Measurements from ENCODE around the gene FCAR.
"Not testable (repeated sequence)": the region's sequence is repeated elsewhere in the genome, so short reads cannot be mapped to it uniquely, and the experiment has no call there.

The FCAR gene

DNA sequence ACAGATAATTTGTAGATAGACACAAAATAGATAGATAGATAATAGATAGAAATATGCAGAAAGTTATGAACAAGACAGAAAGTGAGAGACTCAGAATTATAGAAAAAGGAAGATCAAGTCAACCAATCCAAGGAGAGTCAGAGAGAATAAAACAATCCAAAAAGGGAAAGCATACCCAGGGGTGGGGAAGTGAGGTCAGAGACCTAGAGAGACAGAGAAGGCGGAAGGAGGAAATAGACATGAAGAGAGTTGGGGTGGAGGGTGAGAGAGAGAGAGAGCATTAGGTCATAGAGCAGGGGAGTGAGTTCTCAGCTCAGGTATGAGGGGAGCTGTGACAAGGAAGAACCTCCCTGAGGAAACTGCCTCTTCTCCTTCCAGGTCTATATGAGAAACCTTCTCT lies 18.8 kb upstream of the FCAR start:
- not testable (repeated sequence) for H3K36me3 ChIP-seq (ENCODE audit: control insufficient read depth in 2 of 2, insufficient read depth in 2 of 2, low read length in 2 of 2); H3K9me3 ChIP-seq (ENCODE audit: control insufficient read depth in 2 of 2, low read length in 2 of 2); H3K4me1 ChIP-seq (ENCODE audit: control insufficient read depth, insufficient read depth, low read length); H3K27ac ChIP-seq (ENCODE audit: low read length); H3K27me3 ChIP-seq (ENCODE audit: control insufficient read depth in 1 of 2, insufficient read depth in 2 of 2, low read length in 2 of 2); H3K9ac ChIP-seq (ENCODE audit: low read length in 2 of 2); H3K4me3 ChIP-seq (ENCODE audit: low read length in 2 of 2)

GRCh38 chr19:54858476-54858875 lies 15.6 kb upstream of the FCAR start:
- H3K4me1 ChIP-seq (ENCODE audit: control insufficient read depth, insufficient read depth, low read length); H3K27me3 ChIP-seq (ENCODE audit: control insufficient read depth in 1 of 2, insufficient read depth in 2 of 2, low read length in 2 of 2); H3K36me3 ChIP-seq (ENCODE audit: control insufficient read depth in 2 of 2, insufficient read depth in 2 of 2, low read length in 2 of 2); H3K9ac ChIP-seq (ENCODE audit: low read length in 2 of 2); H3K27ac ChIP-seq (ENCODE audit: low read length); H3K9me3 ChIP-seq (ENCODE audit: control insufficient read depth in 2 of 2, low read length in 2 of 2); H3K4me3 ChIP-seq (ENCODE audit: low read length in 2 of 2): not testable (repeated sequence)

GRCh38 chr19:54859421-54859820 lies 14.6 kb upstream of the FCAR start:
- not testable (repeated sequence) for H3K9ac ChIP-seq (ENCODE audit: low read length in 2 of 2); H3K4me3 ChIP-seq (ENCODE audit: low read length in 2 of 2); H3K27ac ChIP-seq (ENCODE audit: low read length); H3K4me1 ChIP-seq (ENCODE audit: control insufficient read depth, insufficient read depth, low read length); H3K36me3 ChIP-seq (ENCODE audit: control insufficient read depth in 2 of 2, insufficient read depth in 2 of 2, low read length in 2 of 2); H3K27me3 ChIP-seq (ENCODE audit: control insufficient read depth in 1 of 2, insufficient read depth in 2 of 2, low read length in 2 of 2); H3K9me3 ChIP-seq (ENCODE audit: control insufficient read depth in 2 of 2, low read length in 2 of 2)

- not testable (repeated sequence) for H3K4me1 ChIP-seq (ENCODE audit: control insufficient read depth, insufficient read depth, low read length); H3K36me3 ChIP-seq (ENCODE audit: control insufficient read depth in 2 of 2, insufficient read depth in 2 of 2, low read length in 2 of 2); H3K9me3 ChIP-seq (ENCODE audit: control insufficient read depth in 2 of 2, low read length in 2 of 2); H3K9ac ChIP-seq (ENCODE audit: low read length in 2 of 2); H3K4me3 ChIP-seq (ENCODE audit: low read length in 2 of 2); H3K27me3 ChIP-seq (ENCODE audit: control insufficient read depth in 1 of 2, insufficient read depth in 2 of 2, low read length in 2 of 2); H3K27ac ChIP-seq (ENCODE audit: low read length)
Measured at GRCh38 chr19:54863459-54863858, 10.6 kb upstream of the FCAR start.

- H3K27me3 ChIP-seq (ENCODE audit: control insufficient read depth in 1 of 2, insufficient read depth in 2 of 2, low read length in 2 of 2): peaks cover 0 to 2% of the 10 kb centered on the region in 2 donors
Measured at GRCh38 chr19:54871696-54872095, 2.3 kb upstream of the FCAR start.

DNA sequence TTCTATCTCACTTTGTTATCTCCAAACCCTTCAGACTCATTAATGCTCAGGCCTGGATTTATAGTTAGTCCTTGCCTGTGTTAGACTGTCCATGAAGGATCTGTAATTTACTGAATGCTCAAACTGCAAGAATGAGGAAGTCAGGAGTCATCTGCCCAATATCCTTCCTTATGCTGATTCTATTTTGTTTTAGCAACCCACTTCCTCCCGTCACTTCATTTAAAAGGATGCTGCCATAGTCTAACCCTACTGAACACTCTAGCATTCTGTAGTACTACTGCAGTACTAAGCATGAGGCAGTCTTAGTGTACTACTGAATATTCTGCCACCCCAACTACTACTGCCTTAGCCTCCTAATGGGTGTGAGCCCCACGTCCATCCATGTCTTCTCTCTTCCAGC lies 1.5 kb downstream of the FCAR start:
- Histone ChIP-seq H3K4me1 (ENCODE audit: control insufficient read depth, insufficient read depth, low read length) (no peaks in the 10 kb centered on the region), H3K4me3 (ENCODE audit: low read length in 2 of 2) (no peak overlapping the region), H3K9me3 (ENCODE audit: control insufficient read depth in 2 of 2, low read length in 2 of 2) (no peaks in the 10 kb centered on the region), H3K9ac (ENCODE audit: low read length in 2 of 2) (no peak overlapping the region), H3K36me3 (ENCODE audit: control insufficient read depth in 2 of 2, insufficient read depth in 2 of 2, low read length in 2 of 2) (no peaks in the 10 kb centered on the region), H3K27ac (ENCODE audit: low read length) (no peak overlapping the region), H3K27me3 (ENCODE audit: control insufficient read depth in 1 of 2, insufficient read depth in 2 of 2, low read length in 2 of 2) (no peaks in the 10 kb centered on the region)

More at GRCh38 chr19:54871696-54872095, 2.3 kb upstream of the FCAR start:
- H3K4me1 ChIP-seq (ENCODE audit: control insufficient read depth, insufficient read depth, low read length): no peaks in the 10 kb centered on the region
- H3K9ac ChIP-seq (ENCODE audit: low read length in 2 of 2): no peak overlapping the region
- H3K4me3 ChIP-seq (ENCODE audit: low read length in 2 of 2): no peak overlapping the region
- H3K36me3 ChIP-seq (ENCODE audit: control insufficient read depth in 2 of 2, insufficient read depth in 2 of 2, low read length in 2 of 2): no peaks in the 10 kb centered on the region
- H3K9me3 ChIP-seq (ENCODE audit: control insufficient read depth in 2 of 2, low read length in 2 of 2): no peaks in the 10 kb centered on the region
- no peak overlapping the region for H3K27ac ChIP-seq (ENCODE audit: low read length)

DNA sequence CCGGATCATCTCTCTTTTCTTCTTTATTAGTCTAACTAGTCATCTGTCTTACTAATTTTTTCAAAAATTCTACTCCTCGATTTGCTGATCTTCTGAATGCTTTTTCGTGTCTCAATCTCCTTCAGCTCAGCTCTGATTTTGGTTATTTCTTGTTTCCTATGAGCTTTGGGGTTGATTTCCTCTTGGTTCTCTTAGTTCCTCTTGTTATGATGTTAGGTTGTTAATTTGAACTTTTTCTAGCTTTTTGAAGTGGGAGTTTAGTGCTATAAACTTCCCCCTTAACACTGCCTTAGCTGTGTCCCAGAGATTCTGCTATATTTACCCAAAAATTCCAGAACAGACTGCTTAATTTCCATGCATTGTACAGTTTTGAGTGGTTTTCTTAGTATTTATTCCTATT lies 3.4 kb downstream of the FCAR start:
- Histone ChIP-seq H3K27ac (ENCODE audit: low read length) (no peak overlapping the region), H3K27me3 (ENCODE audit: control insufficient read depth in 1 of 2, insufficient read depth in 2 of 2, low read length in 2 of 2) (peaks cover 3 to 4% of the 10 kb centered on the region in 2 donors), H3K4me1 (ENCODE audit: control insufficient read depth, insufficient read depth, low read length) (no peaks in the 10 kb centered on the region), H3K9me3 (ENCODE audit: control insufficient read depth in 2 of 2, low read length in 2 of 2) (no peaks in the 10 kb centered on the region), H3K36me3 (ENCODE audit: control insufficient read depth in 2 of 2, insufficient read depth in 2 of 2, low read length in 2 of 2) (no peaks in the 10 kb centered on the region), H3K4me3 (ENCODE audit: low read length in 2 of 2) (no peak overlapping the region), H3K9ac (ENCODE audit: low read length in 2 of 2) (no peak overlapping the region)

DNA sequence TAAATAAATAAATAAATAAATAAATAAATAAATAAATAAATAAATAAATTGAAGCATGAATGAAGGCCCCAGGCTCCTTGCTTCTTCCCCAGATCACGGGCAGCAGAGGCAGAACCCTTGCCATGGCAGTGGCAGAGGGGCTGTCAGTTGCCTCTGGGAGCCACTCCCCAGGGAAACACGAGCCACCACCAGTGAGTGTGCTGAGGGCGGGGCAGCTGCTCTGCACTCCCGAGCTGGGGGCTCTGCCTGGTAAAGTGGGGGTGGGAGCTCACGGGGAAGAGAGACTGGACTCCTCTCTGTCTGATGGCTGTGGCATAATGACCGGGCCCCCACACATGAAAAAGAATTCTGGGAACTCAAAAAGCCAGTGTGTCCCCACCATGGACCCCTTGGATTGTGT lies 7.8 kb downstream of the FCAR start:
- no peaks in the 10 kb centered on the region for H3K4me1 ChIP-seq (ENCODE audit: control insufficient read depth, insufficient read depth, low read length)
- H3K27ac ChIP-seq (ENCODE audit: low read length): no peak overlapping the region
- no peaks in the 10 kb centered on the region for H3K36me3 ChIP-seq (ENCODE audit: control insufficient read depth in 2 of 2, insufficient read depth in 2 of 2, low read length in 2 of 2)
- no peak overlapping the region for H3K9ac ChIP-seq (ENCODE audit: low read length in 2 of 2)
- H3K4me3 ChIP-seq (ENCODE audit: low read length in 2 of 2): no peak overlapping the region
- peaks cover 4 to 6% of the 10 kb centered on the region in 2 donors for H3K27me3 ChIP-seq (ENCODE audit: control insufficient read depth in 1 of 2, insufficient read depth in 2 of 2, low read length in 2 of 2)
- no peaks in the 10 kb centered on the region for H3K9me3 ChIP-seq (ENCODE audit: control insufficient read depth in 2 of 2, low read length in 2 of 2)

- Histone ChIP-seq H3K27me3 (ENCODE audit: control insufficient read depth in 1 of 2, insufficient read depth in 2 of 2, low read length in 2 of 2) (peaks cover 4 to 6% of the 10 kb centered on the region in 2 donors), H3K27ac (ENCODE audit: low read length) (no peak overlapping the region), H3K4me1 (ENCODE audit: control insufficient read depth, insufficient read depth, low read length) (no peaks in the 10 kb centered on the region), H3K36me3 (ENCODE audit: control insufficient read depth in 2 of 2, insufficient read depth in 2 of 2, low read length in 2 of 2) (no peaks in the 10 kb centered on the region), H3K4me3 (ENCODE audit: low read length in 2 of 2) (no peak overlapping the region), H3K9ac (ENCODE audit: low read length in 2 of 2) (no peak overlapping the region), H3K9me3 (ENCODE audit: control insufficient read depth in 2 of 2, low read length in 2 of 2) (no peaks in the 10 kb centered on the region)
Measured at GRCh38 chr19:54882758-54883157, 8.7 kb downstream of the FCAR start.

GRCh38 chr19:54883228-54883627 lies 9.2 kb downstream of the FCAR start:
- no peaks in the 10 kb centered on the region for H3K9me3 ChIP-seq (ENCODE audit: control insufficient read depth in 2 of 2, low read length in 2 of 2)
- no peak overlapping the region for H3K27ac ChIP-seq (ENCODE audit: low read length)
- H3K9ac ChIP-seq (ENCODE audit: low read length in 2 of 2): no peak overlapping the region
- H3K4me1 ChIP-seq (ENCODE audit: control insufficient read depth, insufficient read depth, low read length): no peaks in the 10 kb centered on the region
- peaks cover 4 to 6% of the 10 kb centered on the region in 2 donors for H3K27me3 ChIP-seq (ENCODE audit: control insufficient read depth in 1 of 2, insufficient read depth in 2 of 2, low read length in 2 of 2)
- H3K36me3 ChIP-seq (ENCODE audit: control insufficient read depth in 2 of 2, insufficient read depth in 2 of 2, low read length in 2 of 2): no peaks in the 10 kb centered on the region
- no peak overlapping the region for H3K4me3 ChIP-seq (ENCODE audit: low read length in 2 of 2)

GRCh38 chr19:54888239-54888638 lies 14.2 kb downstream of the FCAR start:
- Histone ChIP-seq H3K27me3 (ENCODE audit: control insufficient read depth in 1 of 2, insufficient read depth in 2 of 2, low read length in 2 of 2) (peaks cover 0 to 3% of the 10 kb centered on the region in 2 donors), H3K9ac (ENCODE audit: low read length in 2 of 2) (no peak overlapping the region), H3K4me1 (ENCODE audit: control insufficient read depth, insufficient read depth, low read length) (no peaks in the 10 kb centered on the region)

DNA sequence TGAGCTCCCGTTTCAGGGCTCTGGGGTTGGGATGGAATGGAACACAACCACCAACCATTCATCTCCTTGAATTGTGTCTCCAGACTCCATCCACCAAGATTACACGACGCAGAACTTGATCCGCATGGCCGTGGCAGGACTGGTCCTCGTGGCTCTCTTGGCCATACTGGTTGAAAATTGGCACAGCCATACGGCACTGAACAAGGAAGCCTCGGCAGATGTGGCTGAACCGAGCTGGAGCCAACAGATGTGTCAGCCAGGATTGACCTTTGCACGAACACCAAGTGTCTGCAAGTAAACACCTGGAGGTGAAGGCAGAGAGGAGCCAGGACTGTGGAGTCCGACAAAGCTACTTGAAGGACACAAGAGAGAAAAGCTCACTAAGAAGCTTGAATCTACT lies 15.5 kb downstream of the FCAR start:
- Histone ChIP-seq H3K4me1 (ENCODE audit: control insufficient read depth, insufficient read depth, low read length) (no peaks in the 10 kb centered on the region), H3K9me3 (ENCODE audit: control insufficient read depth in 2 of 2, low read length in 2 of 2) (no peaks in the 10 kb centered on the region), H3K27ac (ENCODE audit: low read length) (no peak overlapping the region)

More at GRCh38 chr19:54888239-54888638, 14.2 kb downstream of the FCAR start:
- no peak overlapping the region for H3K27ac ChIP-seq (ENCODE audit: low read length)
- no peaks in the 10 kb centered on the region for H3K36me3 ChIP-seq (ENCODE audit: control insufficient read depth in 2 of 2, insufficient read depth in 2 of 2, low read length in 2 of 2)
- H3K9me3 ChIP-seq (ENCODE audit: control insufficient read depth in 2 of 2, low read length in 2 of 2): no peaks in the 10 kb centered on the region
- no peak overlapping the region for H3K4me3 ChIP-seq (ENCODE audit: low read length in 2 of 2)

More for the DNA sequence above, 15.5 kb downstream of the FCAR start:
- Histone ChIP-seq H3K4me3 (ENCODE audit: low read length in 2 of 2) (no peak overlapping the region), H3K9ac (ENCODE audit: low read length in 2 of 2) (no peak overlapping the region), H3K27me3 (ENCODE audit: control insufficient read depth in 1 of 2, insufficient read depth in 2 of 2, low read length in 2 of 2) (no peaks in the 10 kb centered on the region), H3K36me3 (ENCODE audit: control insufficient read depth in 2 of 2, insufficient read depth in 2 of 2, low read length in 2 of 2) (no peaks in the 10 kb centered on the region)

Data from stomach smooth muscle (tissue), 2 donors.